ENCODE measurements around the gene OXCT2. TPM values are rescaled to one million over a fixed set of nuclear protein-coding genes. Genes with fewer than 3 reads are reported as not detected.
"Not testable (repeated sequence)": the region's sequence is repeated elsewhere in the genome, so short reads cannot be mapped to it uniquely, and the experiment has no call there.

OXCT2 gene
- polyA plus RNA-seq, 2 donors = 0.25 to 0.28 TPM

DNA sequence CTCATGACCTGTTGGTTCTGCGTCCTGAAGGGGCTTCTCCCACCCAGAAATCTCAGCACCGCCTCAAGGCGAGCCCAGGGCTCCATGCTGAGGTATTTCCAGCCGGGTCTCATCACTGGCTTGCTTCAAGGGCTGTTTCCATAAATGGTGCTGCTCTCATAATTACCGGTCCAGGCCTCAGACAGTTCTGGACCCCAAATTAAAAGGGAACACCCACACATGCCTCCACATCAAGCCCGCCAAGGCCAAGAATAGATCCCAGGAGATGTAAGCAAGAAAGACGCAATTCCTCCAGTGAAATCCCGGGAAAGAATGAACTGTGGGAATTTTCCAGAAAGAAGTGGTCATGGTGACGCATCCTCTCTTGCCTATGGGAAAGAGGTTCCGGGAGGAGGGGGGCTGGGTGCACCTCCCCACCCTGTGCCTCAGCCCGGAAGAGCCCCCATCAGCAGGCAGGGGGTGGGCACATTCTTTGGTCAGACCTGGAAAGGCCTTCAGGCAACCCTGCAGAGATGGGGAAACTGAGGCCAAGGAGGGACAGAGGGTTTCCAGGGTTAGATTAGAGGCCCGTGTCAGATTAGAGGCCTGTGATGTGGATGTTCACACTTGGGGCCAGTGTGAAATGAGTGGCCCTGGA, 7.4 kb upstream of the OXCT2 start:
- 83 to 87% methylated on average over 11 to 12 of the region's 12 CpGs for WGBS, 2 donors
- not testable (repeated sequence) for H3K36me3 ChIP-seq (ENCODE audit: control insufficient read depth in 2 of 2, insufficient read depth in 2 of 2, low read length in 1 of 2)

DNA sequence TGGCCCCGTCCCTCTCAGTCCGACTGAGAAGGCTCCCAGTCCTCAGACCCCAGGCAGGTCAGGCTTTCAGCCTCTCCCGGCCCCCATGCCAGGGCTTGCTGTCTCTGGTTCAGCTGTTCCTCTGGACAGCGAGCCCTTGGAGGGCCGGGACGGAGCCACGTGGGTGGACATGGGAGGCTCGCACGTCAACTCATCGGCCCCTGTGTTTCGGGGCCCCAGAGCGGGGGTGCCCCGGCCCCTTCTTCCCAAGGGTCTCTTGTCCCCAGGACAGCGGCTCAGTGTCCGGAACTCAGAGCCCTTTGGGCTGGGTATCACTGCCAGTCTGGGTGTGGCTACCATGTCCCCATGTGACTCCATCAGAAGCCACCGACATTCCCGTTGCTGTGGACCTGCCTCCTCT, 6.7 kb upstream of the OXCT2 start:
- not testable (repeated sequence) for H3K27me3 ChIP-seq (ENCODE audit: control insufficient read depth in 1 of 2, insufficient read depth in 2 of 2, low read length in 2 of 2); H3K9me3 ChIP-seq (ENCODE audit: control insufficient read depth in 2 of 2, insufficient read depth in 1 of 2, low read depth in 1 of 2, low read length in 1 of 2); H3K4me3 ChIP-seq (ENCODE audit: low read depth in 1 of 2, low read length in 2 of 2); H3K27ac ChIP-seq (ENCODE audit: low read depth in 2 of 2, low read length in 1 of 2); H3K36me3 ChIP-seq (ENCODE audit: control insufficient read depth in 2 of 2, insufficient read depth in 2 of 2, low read length in 1 of 2); H3K4me1 ChIP-seq (ENCODE audit: control insufficient read depth in 2 of 2, insufficient read depth in 2 of 2, low read length in 1 of 2)
- 90 to 92% methylated on average over 13 to 17 of the region's 17 CpGs for WGBS, 2 donors

More for the DNA sequence above, 7.4 kb upstream of the OXCT2 start:
- H3K27ac ChIP-seq (ENCODE audit: low read depth in 2 of 2, low read length in 1 of 2); H3K4me3 ChIP-seq (ENCODE audit: low read depth in 1 of 2, low read length in 2 of 2); H3K4me1 ChIP-seq (ENCODE audit: control insufficient read depth in 2 of 2, insufficient read depth in 2 of 2, low read length in 1 of 2); H3K9me3 ChIP-seq (ENCODE audit: control insufficient read depth in 2 of 2, insufficient read depth in 1 of 2, low read depth in 1 of 2, low read length in 1 of 2); H3K27me3 ChIP-seq (ENCODE audit: control insufficient read depth in 1 of 2, insufficient read depth in 2 of 2, low read length in 2 of 2): not testable (repeated sequence)

DNA sequence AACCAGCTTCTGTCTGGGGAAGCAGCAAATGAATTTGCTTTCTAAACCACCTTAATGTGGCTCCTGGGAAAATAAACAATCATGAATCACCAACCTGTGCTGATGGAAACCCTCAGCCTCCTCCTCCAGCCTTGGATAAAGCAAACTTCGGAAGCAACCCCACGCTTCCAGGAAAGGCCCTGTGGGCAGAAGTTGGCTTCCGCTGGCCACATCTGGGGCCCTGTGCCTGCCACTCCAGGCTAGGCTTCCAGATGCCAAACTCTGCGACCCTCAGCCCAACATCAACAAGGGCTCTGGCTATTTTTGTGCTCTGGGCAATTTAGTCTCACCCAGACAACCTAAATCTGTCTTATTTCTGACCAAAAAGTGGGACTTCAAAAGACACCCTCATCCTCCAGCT, 6.2 kb upstream of the OXCT2 start:
- H3K36me3 ChIP-seq (ENCODE audit: control insufficient read depth in 2 of 2, insufficient read depth in 2 of 2, low read length in 1 of 2) = no peaks in the 10 kb centered on the region
- 76 to 92% methylated on average over 4 of the region's 4 CpGs for WGBS, 2 donors
- no peak overlapping the region for H3K27ac ChIP-seq (ENCODE audit: low read depth in 2 of 2, low read length in 1 of 2)
- no peaks in the 10 kb centered on the region for H3K27me3 ChIP-seq (ENCODE audit: control insufficient read depth in 1 of 2, insufficient read depth in 2 of 2, low read length in 2 of 2)
- no peaks in the 10 kb centered on the region for H3K9me3 ChIP-seq (ENCODE audit: control insufficient read depth in 2 of 2, insufficient read depth in 1 of 2, low read depth in 1 of 2, low read length in 1 of 2)
- H3K4me3 ChIP-seq (ENCODE audit: low read depth in 1 of 2, low read length in 2 of 2) = no peak overlapping the region
- no peaks in the 10 kb centered on the region for H3K4me1 ChIP-seq (ENCODE audit: control insufficient read depth in 2 of 2, insufficient read depth in 2 of 2, low read length in 1 of 2)

DNA sequence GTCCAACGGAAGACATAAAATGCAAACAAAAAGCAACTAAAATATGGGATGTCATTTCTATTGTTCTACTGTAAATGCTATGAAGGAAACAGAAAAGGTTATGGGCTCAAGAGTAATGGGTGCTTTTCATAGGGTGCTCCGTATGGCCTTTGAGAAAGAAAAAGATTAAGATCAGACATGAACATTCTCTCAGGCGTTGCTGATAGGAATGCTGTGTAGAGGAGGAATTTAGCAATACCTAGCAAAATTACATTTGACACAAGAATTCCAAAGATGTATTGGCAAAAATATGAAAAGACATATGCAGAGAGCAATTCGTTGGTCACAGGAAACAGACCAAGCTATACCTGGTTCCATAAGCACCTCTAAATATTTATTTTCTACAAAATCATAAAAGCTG, 5.7 kb upstream of the OXCT2 start:
- Histone ChIP-seq H3K9me3 (ENCODE audit: control insufficient read depth in 2 of 2, insufficient read depth in 1 of 2, low read depth in 1 of 2, low read length in 1 of 2) (no peaks in the 10 kb centered on the region), H3K4me3 (ENCODE audit: low read depth in 1 of 2, low read length in 2 of 2) (no peak overlapping the region), H3K27ac (ENCODE audit: low read depth in 2 of 2, low read length in 1 of 2) (no peak overlapping the region), H3K4me1 (ENCODE audit: control insufficient read depth in 2 of 2, insufficient read depth in 2 of 2, low read length in 1 of 2) (no peaks in the 10 kb centered on the region), H3K36me3 (ENCODE audit: control insufficient read depth in 2 of 2, insufficient read depth in 2 of 2, low read length in 1 of 2) (no peaks in the 10 kb centered on the region), H3K27me3 (ENCODE audit: control insufficient read depth in 1 of 2, insufficient read depth in 2 of 2, low read length in 2 of 2) (no peaks in the 10 kb centered on the region)
- WGBS, 2 donors = 77% methylated on average over 4 of the region's 4 CpGs

DNA sequence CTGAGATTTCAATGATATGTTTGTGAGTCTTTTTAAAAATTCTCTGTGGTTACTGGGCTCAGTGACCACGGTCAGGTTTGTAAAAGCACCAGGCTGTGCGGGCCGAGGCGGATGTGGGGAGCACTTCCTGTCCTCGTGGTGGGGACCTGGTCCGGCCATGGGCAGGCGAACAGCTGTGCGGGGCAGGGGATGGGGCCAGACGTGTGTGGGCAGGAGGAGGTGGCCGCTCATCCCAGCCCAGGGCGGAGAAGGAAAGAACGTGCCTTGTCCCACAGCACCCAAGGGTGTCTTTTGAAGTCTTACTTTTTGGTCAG, 5.2 kb upstream of the OXCT2 start:
- H3K4me1 ChIP-seq (ENCODE audit: control insufficient read depth in 2 of 2, insufficient read depth in 2 of 2, low read length in 1 of 2) = no peaks in the 10 kb centered on the region
- no peaks in the 10 kb centered on the region for H3K9me3 ChIP-seq (ENCODE audit: control insufficient read depth in 2 of 2, insufficient read depth in 1 of 2, low read depth in 1 of 2, low read length in 1 of 2)
- WGBS, 2 donors = 65 to 76% methylated on average over 12 of the region's 12 CpGs
- no peaks in the 10 kb centered on the region for H3K36me3 ChIP-seq (ENCODE audit: control insufficient read depth in 2 of 2, insufficient read depth in 2 of 2, low read length in 1 of 2)
- H3K4me3 ChIP-seq (ENCODE audit: low read depth in 1 of 2, low read length in 2 of 2) = no peak overlapping the region
- H3K27me3 ChIP-seq (ENCODE audit: control insufficient read depth in 1 of 2, insufficient read depth in 2 of 2, low read length in 2 of 2) = no peaks in the 10 kb centered on the region
- H3K27ac ChIP-seq (ENCODE audit: low read depth in 2 of 2, low read length in 1 of 2) = no peak overlapping the region

DNA sequence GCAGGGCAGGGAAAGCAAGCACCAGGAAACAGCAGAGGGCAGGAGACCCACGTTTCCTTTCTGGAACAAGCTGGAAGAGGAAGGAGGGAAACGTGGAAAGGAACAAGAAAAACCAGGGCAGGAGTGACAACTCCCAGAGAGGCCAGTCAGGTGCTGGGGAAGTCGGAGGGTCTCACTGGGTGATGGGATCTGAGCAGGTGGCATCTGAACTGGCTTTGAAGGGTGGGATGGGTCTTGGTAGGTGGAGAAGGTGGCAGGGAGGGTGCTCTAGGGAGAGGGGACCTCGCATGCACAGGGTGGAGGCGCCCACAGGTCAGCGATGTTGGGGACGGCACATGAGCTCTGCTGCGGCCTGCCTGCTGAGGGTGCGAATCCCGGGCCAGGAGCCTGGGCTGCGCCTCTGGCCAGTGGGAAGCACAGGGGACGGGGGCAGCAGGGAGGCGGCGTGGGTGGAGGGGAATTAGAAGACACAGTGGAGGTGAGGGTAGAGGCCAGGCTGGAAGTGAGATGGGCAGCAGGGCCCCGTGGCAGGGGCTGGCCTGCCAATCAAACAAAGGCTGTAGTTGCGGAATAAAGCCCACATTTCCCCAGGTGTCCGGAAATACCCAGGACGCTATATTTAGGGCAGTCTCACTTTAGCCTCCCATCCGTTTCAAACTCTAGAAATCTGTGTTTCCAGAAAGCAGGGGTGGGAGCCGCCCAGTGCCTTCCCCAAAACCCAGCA, 4.7 kb upstream of the OXCT2 start:
- not testable (repeated sequence) for H3K4me1 ChIP-seq (ENCODE audit: control insufficient read depth in 2 of 2, insufficient read depth in 2 of 2, low read length in 1 of 2); H3K27me3 ChIP-seq (ENCODE audit: control insufficient read depth in 1 of 2, insufficient read depth in 2 of 2, low read length in 2 of 2); H3K27ac ChIP-seq (ENCODE audit: low read depth in 2 of 2, low read length in 1 of 2); H3K36me3 ChIP-seq (ENCODE audit: control insufficient read depth in 2 of 2, insufficient read depth in 2 of 2, low read length in 1 of 2); H3K4me3 ChIP-seq (ENCODE audit: low read depth in 1 of 2, low read length in 2 of 2); H3K9me3 ChIP-seq (ENCODE audit: control insufficient read depth in 2 of 2, insufficient read depth in 1 of 2, low read depth in 1 of 2, low read length in 1 of 2)
- WGBS, 2 donors = 77 to 86% methylated on average over 14 to 16 of the region's 20 CpGs

DNA sequence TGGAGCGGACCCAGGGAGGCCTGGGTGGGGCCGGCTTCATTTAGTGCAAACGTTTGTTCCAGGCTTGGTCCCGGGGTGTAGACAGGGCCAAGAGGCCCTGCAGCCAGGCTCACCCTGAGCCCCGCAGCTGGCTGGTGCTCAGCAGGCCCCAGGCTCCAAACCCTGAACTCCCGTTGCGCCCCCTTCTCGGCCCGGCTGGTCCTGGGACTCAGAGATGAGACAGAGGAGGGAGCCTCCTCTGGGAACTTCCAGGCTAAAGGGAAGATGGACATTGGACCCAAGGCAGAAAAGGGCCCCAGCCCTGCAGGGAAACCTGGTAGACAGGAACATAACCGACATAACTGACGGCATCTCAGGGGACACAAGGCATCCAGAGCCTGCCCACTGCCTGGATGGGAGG, 4.0 kb upstream of the OXCT2 start:
- not testable (repeated sequence) for H3K4me3 ChIP-seq (ENCODE audit: low read depth in 1 of 2, low read length in 2 of 2); H3K27me3 ChIP-seq (ENCODE audit: control insufficient read depth in 1 of 2, insufficient read depth in 2 of 2, low read length in 2 of 2); H3K9me3 ChIP-seq (ENCODE audit: control insufficient read depth in 2 of 2, insufficient read depth in 1 of 2, low read depth in 1 of 2, low read length in 1 of 2); H3K27ac ChIP-seq (ENCODE audit: low read depth in 2 of 2, low read length in 1 of 2); H3K36me3 ChIP-seq (ENCODE audit: control insufficient read depth in 2 of 2, insufficient read depth in 2 of 2, low read length in 1 of 2); H3K4me1 ChIP-seq (ENCODE audit: control insufficient read depth in 2 of 2, insufficient read depth in 2 of 2, low read length in 1 of 2)
- WGBS, 2 donors = 80 to 82% methylated on average over 11 of the region's 11 CpGs

DNA sequence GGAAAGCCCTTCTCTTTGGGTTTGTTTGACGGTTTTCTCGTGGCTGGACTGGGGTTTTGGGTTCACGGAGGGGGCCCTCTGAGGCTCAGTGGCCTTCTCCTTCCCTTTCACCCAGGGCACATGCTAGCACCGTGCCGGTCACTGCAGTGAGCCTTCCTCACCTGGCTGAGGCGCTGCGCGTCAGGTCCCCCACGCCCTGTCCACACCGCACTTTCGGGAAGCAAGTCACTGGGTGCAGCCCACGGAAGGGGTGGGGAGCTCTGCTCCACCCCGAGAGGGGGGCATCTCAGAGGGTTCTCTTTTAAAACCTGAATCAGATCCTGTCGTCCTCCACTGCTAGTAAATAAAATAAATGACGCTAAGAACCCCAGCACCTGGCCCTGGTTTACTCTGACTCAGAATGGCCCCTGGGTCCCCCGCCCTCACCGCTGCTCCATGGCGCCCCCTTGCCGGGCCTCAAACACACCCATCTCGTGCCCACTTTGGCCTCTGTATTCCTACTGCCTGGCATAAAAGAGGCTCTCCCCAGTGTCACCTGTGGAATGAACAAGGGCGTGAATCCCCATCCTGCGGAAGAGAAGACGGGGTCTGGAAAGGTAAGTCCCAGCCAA, 2.3 kb upstream of the OXCT2 start:
- H3K27ac ChIP-seq (ENCODE audit: low read depth in 2 of 2, low read length in 1 of 2); H3K4me3 ChIP-seq (ENCODE audit: low read depth in 1 of 2, low read length in 2 of 2); H3K27me3 ChIP-seq (ENCODE audit: control insufficient read depth in 1 of 2, insufficient read depth in 2 of 2, low read length in 2 of 2); H3K36me3 ChIP-seq (ENCODE audit: control insufficient read depth in 2 of 2, insufficient read depth in 2 of 2, low read length in 1 of 2); H3K9me3 ChIP-seq (ENCODE audit: control insufficient read depth in 2 of 2, insufficient read depth in 1 of 2, low read depth in 1 of 2, low read length in 1 of 2); H3K4me1 ChIP-seq (ENCODE audit: control insufficient read depth in 2 of 2, insufficient read depth in 2 of 2, low read length in 1 of 2): not testable (repeated sequence)
- WGBS, 2 donors = 57% methylated on average over 5 of the region's 23 CpGs; no CpG with 5 or more reads in 1 of the 2 donors

DNA sequence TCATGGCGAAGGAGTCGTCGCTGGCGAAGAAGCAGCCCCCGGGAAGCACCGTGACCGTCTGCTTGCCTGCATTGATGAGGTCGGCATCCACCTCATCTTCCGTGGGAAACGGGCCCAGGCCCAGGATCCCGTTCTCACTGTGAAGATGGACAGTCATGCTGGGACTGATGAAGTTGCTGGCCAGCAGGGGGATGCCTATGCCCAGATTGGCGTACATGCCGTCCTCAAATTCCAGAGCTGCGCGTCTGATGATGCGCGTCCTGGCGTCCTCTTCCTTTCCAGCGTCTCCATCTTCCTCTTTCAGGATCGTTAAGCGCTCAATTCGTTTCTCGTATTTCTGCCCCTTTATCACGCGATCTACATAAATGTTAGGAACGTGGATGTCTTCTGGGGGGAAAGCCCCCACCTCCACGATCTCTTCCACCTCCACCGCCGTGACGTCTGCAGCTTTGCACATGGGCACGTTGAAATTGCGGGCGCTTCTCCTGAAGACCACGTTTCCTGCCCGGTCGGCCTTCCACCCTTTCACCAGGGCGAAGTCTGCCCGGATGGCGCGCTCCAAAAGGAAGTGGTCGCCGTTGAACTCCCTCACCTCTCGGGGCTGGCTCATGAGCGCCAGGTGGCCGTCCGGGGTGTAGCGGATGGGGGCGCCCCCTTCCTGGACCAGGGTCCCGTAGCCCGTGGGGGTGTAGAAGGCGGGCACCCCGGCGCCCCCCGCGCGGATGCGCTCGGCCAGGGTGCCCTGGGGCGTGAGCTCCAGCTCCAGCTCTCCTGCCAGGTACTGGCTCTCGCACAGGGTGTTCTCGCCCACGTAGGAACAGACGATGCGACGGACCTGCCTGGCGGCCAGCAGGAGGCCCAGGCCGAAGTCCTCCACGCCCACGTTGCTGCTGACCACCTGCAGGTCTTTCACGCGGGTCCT, 787 bp downstream of the OXCT2 start:
- WGBS, 2 donors = 8 to 24% methylated on average over 19 to 21 of the region's 71 CpGs

More for the DNA sequence above, 787 bp downstream of the OXCT2 start:
- H3K4me3 ChIP-seq (ENCODE audit: low read depth in 1 of 2, low read length in 2 of 2); H3K9me3 ChIP-seq (ENCODE audit: control insufficient read depth in 2 of 2, insufficient read depth in 1 of 2, low read depth in 1 of 2, low read length in 1 of 2); H3K27me3 ChIP-seq (ENCODE audit: control insufficient read depth in 1 of 2, insufficient read depth in 2 of 2, low read length in 2 of 2); H3K4me1 ChIP-seq (ENCODE audit: control insufficient read depth in 2 of 2, insufficient read depth in 2 of 2, low read length in 1 of 2); H3K36me3 ChIP-seq (ENCODE audit: control insufficient read depth in 2 of 2, insufficient read depth in 2 of 2, low read length in 1 of 2); H3K27ac ChIP-seq (ENCODE audit: low read depth in 2 of 2, low read length in 1 of 2): not testable (repeated sequence)

Measured in esophagus (tissue), 2 donors.